ENCODE data around the gene NPPA.

DNA sequence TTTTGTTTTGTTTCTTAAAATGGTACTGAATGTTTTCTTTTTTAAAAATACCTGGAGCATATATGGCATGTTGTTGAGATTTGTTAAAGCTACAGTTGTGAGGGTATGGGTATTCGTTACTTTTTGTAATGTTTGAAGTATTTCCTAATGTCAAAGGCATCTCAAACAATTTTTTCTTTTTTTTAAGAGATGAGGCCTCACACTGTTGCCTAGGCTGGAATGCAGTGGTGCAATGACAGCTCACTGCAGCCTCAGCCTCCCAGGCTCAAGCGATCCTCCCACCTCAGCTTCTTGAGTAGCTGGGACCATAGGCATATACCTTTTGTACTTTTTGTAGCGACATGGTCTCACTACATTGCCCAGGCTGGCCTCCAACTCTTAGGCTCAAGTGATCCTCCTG, 25.5 kb downstream of the NPPA start:
- TF ChIP-seq, protein P1, sequence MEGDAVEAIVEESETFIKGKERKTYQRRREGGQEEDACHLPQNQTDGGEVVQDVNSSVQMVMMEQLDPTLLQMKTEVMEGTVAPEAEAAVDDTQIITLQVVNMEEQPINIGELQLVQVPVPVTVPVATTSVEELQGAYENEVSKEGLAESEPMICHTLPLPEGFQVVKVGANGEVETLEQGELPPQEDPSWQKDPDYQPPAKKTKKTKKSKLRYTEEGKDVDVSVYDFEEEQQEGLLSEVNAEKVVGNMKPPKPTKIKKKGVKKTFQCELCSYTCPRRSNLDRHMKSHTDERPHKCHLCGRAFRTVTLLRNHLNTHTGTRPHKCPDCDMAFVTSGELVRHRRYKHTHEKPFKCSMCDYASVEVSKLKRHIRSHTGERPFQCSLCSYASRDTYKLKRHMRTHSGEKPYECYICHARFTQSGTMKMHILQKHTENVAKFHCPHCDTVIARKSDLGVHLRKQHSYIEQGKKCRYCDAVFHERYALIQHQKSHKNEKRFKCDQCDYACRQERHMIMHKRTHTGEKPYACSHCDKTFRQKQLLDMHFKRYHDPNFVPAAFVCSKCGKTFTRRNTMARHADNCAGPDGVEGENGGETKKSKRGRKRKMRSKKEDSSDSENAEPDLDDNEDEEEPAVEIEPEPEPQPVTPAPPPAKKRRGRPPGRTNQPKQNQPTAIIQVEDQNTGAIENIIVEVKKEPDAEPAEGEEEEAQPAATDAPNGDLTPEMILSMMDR (conservative IDR thresholded peaks at IDR 0.05 in 1 of 2, IDR thresholded peaks at IDR 0.05 in 1 of 2; ENCODE audit: low read depth in 1 of 2, low read length in 2 of 2), result no peak
- no peak for TF ChIP-seq EZH2 (IDR thresholded peaks at IDR 0.05; ENCODE audit: low read length, missing control alignments)

Measured in fibroblast of lung (primary cell).